ENCODE measurements around the gene SLC39A2.

GRCh38 chr14:21024585-21025370 lies 25.7 kb downstream of the SLC39A2 start, which contains the start of gene NDRG2:
- TF ChIP-seq CTCF (IDR thresholded peaks at IDR 0.05; ENCODE audit: poor library complexity) (no peak), EZH2 (IDR thresholded peaks at IDR 0.05; ENCODE audit: borderline replicate concordance) (no peak), EZH2phosphoT487 (IDR thresholded peaks at IDR 0.05; ENCODE audit: low read depth, severe bottlenecking, unreplicated experiment) (no peak)
